Measurements from ENCODE around the gene CNTRL. TPM values are rescaled to one million over a fixed set of nuclear protein-coding genes. Genes with fewer than 3 reads are reported as not detected.
"Not testable (repeated sequence)": the region's sequence is repeated elsewhere in the genome, so short reads cannot be mapped to it uniquely, and the experiment has no call there.

The CNTRL gene
- total RNA-seq, 2 experiments from 2014 or later, result 57.1 to 58.0 TPM

DNA sequence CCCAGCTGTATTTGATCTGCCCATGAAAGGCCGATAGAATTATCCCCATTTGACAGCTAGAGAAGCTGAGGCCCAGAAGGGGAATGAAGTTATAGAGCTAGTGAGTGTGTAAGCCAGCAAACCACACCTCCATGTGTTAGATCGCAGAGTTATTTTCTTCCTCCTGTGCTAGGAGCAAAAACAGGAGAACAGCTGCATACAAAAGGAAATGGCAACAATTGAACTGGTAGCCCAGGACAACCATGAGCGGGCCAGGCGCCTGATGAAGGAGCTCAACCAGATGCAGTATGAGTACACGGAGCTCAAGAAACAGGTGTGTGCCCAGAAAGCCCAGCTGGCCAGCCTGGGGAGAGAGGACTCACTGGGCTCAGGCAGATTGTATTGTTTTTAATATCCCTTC is 96.5 kb downstream of the CNTRL start:
- no peaks in the 10 kb centered on the region for H3K9me3 Mint-ChIP-seq
- no peaks in the 10 kb centered on the region for H3K27me3 Mint-ChIP-seq
- no peak for DNase-seq
- H3K4me1 Mint-ChIP-seq, result peaks cover 18% of the 10 kb centered on the region
- H3K36me3 Mint-ChIP-seq, result peaks cover 43% of the 10 kb centered on the region
- H3K27ac Mint-ChIP-seq, result no peak overlapping the region
- no peak overlapping the region for H3K4me3 Mint-ChIP-seq

DNA sequence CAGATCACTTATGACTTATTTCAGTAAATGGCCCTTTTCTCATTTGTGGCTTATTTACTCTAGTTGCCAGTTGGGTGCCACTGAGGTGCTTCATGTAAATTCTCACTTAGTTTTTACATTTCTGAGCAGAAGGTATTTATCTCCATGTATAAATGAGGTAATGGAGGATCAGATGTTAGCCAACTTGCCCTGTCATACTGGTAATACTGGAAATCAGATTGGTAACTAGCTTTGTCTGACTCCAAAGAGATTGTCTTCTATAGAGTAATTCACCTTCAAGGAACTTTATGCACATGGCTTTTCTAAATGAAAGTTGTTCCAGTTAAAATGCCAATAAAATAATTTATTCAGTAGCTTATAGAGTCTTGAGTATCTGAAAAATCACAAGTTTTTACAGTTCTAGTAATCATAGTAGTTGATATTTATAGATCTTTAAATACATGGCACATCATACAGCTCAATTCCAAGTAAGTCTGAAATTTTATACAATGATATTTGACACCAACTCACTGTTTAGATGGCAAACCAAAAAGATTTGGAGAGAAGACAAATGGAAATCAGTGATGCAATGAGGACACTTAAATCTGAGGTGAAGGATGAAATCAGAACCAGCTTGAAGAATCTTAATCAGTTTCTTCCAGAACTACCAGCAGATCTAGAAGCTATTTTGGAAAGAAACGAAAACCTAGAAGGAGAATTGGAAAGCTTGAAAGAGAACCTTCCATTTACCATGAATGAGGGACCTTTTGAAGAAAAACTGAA is 98.2 kb downstream of the CNTRL start:
- Mint-ChIP-seq H3K27me3 (no peaks in the 10 kb centered on the region), H3K4me1 (peaks cover 16% of the 10 kb centered on the region), H3K36me3 (peaks cover 42% of the 10 kb centered on the region), H3K9me3 (no peaks in the 10 kb centered on the region), H3K27ac (peak overlapping the region; percentile 23), H3K4me3 (no peak overlapping the region)
- DNase-seq, result no peak

DNA sequence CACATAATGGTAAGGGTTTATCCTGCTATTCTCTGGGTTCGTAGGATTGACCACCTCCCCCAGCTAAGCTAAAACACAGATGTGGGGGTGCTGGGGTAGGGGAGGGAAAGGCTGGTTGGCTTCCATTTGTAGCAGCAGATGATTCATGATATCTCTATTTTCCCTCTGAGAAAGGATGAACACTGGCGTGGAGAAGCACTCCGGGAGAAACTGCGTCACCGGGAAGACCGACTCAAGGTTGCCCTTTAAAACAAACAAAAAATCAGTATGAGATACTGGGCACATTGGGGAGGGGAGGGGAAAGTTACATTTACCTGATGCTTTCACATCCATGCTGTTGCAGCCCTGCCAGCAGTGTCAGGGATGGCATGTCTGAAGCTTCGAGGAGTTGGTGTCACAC is 98.7 kb downstream of the CNTRL start:
- H3K36me3 Mint-ChIP-seq, result peaks cover 37% of the 10 kb centered on the region
- peak overlapping the region; percentile 42 for H3K27ac Mint-ChIP-seq
- no peaks in the 10 kb centered on the region for H3K9me3 Mint-ChIP-seq
- no peaks in the 10 kb centered on the region for H3K27me3 Mint-ChIP-seq
- H3K4me1 Mint-ChIP-seq, result peaks cover 10% of the 10 kb centered on the region
- no peak overlapping the region for H3K4me3 Mint-ChIP-seq
- DNase-seq, result no peak

DNA sequence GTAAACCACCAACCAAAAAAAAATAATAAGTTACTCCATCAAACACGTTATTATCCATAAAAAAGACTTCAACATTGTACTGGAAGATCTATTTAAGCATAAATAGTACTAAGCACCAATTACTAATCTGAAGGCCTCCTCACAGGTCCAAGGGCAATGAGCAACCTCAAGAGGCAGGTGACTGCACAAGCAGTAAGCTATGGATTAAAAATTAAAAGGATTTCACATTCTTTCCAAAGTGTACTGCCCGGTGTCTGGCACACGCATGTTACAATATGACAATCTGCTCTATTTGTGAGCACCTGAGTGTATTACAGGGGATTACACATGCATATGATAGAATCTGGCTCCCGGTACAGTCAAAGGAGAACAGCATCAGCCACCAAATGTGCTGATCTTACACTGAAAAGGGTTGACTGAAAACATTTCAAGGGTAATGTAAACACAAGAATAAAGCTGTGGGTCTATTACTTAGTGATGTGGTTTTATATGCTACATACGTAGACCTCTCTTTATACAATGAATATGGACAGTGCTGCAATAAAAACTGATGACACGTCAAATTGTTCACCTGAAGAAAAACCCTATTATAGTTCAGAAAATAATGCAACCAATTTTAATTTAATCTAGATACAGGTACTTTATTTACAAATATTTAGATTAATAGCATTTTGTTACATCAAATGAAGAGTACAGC is 104.1 kb downstream of the CNTRL start:
- Mint-ChIP-seq H3K27ac (peak overlapping the region; percentile 22), H3K36me3 (peaks cover 27% of the 10 kb centered on the region), H3K27me3 (no peaks in the 10 kb centered on the region), H3K4me3 (no peak overlapping the region), H3K4me1 (peaks cover 24% of the 10 kb centered on the region), H3K9me3 (no peaks in the 10 kb centered on the region)
- no peak for DNase-seq

DNA sequence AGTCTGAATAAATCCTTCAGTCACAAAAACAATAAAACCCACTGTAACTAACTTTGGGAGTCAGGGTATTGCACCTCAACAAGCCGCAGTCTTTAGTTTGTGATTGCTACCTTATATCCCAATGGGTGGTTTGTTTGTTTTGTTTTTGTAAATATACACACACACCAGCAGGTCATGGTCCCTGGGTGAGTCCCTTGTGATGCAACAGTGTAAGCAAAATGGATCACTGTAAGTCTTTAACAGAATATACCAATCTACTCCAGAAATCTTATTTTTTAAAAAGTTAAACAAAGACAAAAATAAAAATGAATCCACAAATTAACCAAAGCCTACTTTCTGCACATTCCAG is 104.6 kb downstream of the CNTRL start:
- Mint-ChIP-seq H3K27ac (peak overlapping the region; percentile 31), H3K4me1 (peaks cover 25% of the 10 kb centered on the region)

DNA sequence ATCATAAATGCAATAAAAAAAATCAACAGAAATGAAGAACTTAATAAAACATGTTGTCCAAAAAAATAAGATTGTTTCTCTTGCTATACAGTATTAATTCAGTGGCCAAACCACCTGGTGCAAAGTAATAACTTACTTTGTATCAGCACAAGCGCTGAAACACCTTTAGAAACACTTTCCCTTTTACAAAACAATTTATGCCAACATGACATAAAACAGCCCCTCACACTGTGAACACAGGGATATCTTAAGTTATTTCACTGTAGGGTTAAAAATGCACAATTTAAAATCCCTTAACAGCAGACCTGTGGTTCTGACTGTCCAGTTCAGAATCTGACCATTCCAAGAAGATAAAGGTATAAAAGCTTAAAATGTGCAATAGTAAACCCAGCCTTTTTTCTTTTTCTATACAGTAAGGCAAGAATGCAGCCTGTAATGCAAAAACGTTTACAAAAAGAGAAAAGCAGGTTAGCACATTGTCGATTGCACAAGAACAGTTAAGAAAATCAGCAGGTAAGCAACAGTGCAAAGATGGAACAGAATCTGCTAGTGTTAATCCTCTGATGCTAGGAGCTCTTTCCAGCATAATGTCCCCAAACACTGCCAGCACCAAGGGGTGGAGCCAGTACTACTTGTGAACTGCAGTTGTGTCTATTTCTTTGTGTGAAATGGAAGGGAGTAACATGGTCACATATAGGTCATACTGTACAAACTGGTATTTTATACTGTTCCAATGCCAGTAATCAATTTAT is 105.4 kb downstream of the CNTRL start:
- Mint-ChIP-seq H3K36me3 (peaks cover 31% of the 10 kb centered on the region), H3K9me3 (no peaks in the 10 kb centered on the region), H3K27me3 (no peaks in the 10 kb centered on the region), H3K4me1 (peaks cover 31% of the 10 kb centered on the region), H3K27ac (peak overlapping the region; percentile 31), H3K4me3 (no peak overlapping the region)
- DNase-seq, result no peak

More for the DNA sequence above, 104.6 kb downstream of the CNTRL start:
- not testable (repeated sequence) for H3K9me3 Mint-ChIP-seq, H3K27me3 Mint-ChIP-seq, DNase-seq, H3K4me3 Mint-ChIP-seq
- peaks cover 25% of the 10 kb centered on the region for H3K36me3 Mint-ChIP-seq

DNA sequence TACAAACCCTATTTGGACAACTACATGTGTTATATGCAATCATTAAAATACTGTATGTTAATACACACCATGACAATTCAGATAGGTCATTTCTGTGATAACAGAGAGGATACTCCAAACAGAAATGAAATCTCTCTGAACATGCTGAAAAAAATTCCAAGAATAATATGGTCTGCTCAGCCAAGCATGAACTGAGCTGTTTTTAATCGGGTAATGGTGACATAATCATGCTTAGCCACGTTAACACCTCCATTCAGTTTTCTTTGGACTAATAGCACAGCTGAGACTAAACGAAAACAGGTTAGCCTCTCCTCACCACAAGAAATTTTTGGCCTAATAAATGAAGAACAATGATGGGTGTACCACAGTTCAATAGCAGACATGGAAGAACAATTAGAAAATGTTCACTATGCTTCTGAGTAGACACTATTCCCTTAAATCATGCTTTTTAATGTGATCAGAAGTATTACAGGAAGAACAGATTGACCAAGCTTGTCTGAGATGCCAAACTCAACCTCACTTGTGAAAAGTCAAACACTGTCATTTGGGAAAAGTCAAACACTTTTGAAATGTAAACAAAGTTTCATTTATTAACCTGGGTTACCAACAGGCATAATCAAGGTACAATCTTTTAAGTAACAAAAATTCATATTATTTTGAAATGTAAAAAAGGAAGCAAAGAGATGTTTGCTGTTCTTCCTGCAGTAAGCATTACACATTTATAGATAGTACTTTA is 107.5 kb downstream of the CNTRL start:
- Mint-ChIP-seq H3K27me3 (no peaks in the 10 kb centered on the region), H3K9me3 (no peaks in the 10 kb centered on the region), H3K36me3 (peaks cover 46% of the 10 kb centered on the region), H3K27ac (peak overlapping the region; percentile 7), H3K4me1 (peaks cover 47% of the 10 kb centered on the region), H3K4me3 (no peak overlapping the region)
- no peak for DNase-seq

DNA sequence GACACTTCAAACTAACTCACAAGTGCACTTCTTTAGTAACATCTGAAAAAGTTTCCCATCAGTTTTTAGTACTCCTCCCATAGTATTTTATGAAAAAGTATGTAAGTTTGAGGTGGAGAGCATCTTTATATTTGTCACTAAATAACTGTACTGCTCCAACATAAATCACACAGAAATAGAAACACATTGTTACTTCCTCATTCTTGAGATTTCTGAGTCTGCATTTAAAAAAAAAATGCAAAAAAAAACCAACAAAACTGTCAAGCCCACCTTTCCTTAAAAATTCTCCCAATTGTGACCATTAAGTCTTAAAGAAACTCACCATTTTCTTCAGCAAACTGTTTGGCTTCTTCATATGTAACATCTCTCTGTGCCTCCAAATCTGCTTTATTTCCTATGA is 108.2 kb downstream of the CNTRL start:
- H3K27ac Mint-ChIP-seq, result peak overlapping the region; percentile 73
- H3K27me3 Mint-ChIP-seq, result no peaks in the 10 kb centered on the region
- peaks cover 54% of the 10 kb centered on the region for H3K4me1 Mint-ChIP-seq
- peaks cover 43% of the 10 kb centered on the region for H3K36me3 Mint-ChIP-seq
- H3K4me3 Mint-ChIP-seq, result no peak overlapping the region
- DNase-seq, result no peak
- no peaks in the 10 kb centered on the region for H3K9me3 Mint-ChIP-seq

DNA sequence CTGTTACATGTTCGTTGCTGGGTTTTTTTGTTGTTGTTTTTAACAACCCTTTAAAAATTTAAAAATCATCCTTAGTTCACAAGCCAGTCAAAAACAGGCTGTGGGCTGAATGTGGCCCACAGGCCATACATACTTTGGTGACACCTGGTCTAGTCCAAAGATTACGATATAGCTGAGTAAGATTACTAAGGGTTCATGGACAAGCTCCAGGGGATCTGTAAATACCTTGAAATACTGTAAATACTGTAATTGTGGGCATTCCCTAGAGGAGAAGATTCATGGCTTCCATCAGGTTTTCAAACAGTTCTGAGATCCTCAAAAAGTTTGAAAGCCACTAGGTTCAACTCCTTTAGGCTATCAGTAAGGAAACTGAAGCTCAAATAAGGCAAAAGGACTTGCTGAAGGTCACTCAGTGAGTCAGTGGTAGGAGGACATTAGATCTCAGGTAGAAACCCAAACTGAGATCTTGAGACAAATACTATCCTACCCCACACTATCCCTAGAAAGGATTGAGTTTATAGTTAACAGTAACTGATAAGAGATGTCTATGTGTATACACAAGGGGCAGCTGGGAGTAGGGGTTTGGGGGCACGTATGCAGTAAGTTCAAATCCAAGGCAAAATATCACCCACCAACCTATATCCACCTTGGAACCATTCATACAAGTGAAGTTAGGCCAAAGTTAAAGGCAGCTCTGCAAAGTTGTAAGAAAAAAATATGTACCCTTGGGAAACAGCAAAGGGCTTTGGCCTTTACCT is 109.1 kb downstream of the CNTRL start:
- Mint-ChIP-seq H3K9me3 (no peaks in the 10 kb centered on the region), H3K4me1 (peaks cover 57% of the 10 kb centered on the region), H3K27me3 (no peaks in the 10 kb centered on the region), H3K36me3 (peaks cover 47% of the 10 kb centered on the region), H3K4me3 (no peak overlapping the region), H3K27ac (peak overlapping the region; percentile 45)
- no peak for DNase-seq

DNA sequence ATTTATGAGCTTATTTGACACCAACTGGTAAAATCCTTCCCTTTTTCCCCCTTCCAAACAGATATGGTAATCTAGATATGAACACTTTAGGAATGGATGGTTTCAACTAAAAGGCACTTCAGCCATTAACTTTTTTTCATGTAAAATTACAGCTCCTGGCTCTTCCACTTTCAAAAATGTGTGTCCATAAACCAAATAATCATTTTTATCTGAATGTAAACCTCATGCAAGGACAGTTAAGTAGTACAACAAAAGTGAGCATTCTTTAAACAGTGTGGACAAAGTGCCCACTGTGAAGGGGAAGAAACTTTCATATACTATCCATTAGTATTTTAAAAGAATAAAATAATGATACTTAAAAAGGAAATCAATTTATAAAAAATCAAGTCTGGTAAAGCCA is 109.7 kb downstream of the CNTRL start:
- DNase-seq, result no peak
- H3K9me3 Mint-ChIP-seq, result no peaks in the 10 kb centered on the region
- H3K4me3 Mint-ChIP-seq, result no peak overlapping the region
- no peak overlapping the region for H3K27ac Mint-ChIP-seq
- H3K4me1 Mint-ChIP-seq, result peaks cover 62% of the 10 kb centered on the region
- no peaks in the 10 kb centered on the region for H3K27me3 Mint-ChIP-seq
- H3K36me3 Mint-ChIP-seq, result peaks cover 50% of the 10 kb centered on the region

DNA sequence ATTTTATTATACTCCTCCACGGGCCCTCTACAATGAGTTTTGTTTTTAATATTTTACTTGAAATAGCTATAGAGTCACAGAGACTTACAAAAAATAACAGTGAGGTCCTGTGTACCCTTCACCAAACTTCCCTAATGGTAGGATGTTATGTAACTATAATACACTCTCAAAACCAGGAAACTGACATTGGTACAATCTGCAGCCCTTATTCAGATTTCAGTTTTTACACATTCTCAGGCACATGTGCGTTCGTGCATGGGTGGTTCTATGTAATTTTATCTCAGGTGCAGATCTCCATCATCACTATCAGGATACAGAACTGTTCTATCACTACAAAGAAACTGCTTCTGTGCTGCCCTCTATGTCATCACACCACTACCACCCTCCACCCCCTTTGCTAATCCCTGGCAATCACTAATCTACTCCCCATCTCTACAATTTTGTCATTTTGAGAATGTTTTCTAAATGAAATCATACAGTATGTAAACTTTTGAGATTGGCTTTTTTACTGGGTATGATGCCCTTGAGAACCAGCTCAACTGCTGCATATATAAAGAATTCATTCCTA is 110.5 kb downstream of the CNTRL start:
- Mint-ChIP-seq H3K4me1 (peaks cover 63% of the 10 kb centered on the region), H3K27me3 (no peaks in the 10 kb centered on the region), H3K36me3 (peaks cover 52% of the 10 kb centered on the region)

DNA sequence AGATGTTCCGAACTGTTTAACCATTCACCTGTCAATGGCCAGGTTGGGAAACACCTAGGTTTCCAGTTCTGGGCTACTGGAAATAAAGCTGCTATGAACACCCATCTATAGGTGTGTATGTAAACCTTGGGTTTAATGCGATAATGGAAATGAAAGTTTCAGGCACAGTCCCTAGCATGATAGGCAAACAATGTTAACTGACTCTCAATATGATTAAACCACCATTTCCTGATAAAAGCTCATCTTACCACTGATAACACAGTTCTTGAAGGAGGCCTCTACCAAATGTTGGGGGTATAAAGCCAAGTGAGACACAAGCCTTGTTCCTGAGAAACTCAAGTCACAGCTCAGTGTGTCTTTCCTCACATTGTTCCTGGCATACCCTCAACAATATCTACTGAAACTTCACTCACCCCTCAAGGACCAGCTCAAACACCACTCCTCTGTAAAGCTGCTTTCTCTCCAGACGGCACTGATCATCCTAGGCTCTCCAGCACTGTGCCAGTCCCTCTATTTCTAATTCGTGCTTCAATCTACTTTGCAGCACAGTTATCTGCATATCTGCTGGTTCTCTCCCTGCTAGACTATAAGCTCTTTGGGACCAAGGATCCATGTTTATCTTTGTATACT is 111.1 kb downstream of the CNTRL start:
- no peaks in the 10 kb centered on the region for H3K27me3 Mint-ChIP-seq
- peaks cover 66% of the 10 kb centered on the region for H3K4me1 Mint-ChIP-seq
- peak overlapping the region; percentile 89 for H3K27ac Mint-ChIP-seq
- H3K9me3 Mint-ChIP-seq, result no peaks in the 10 kb centered on the region
- no peak for DNase-seq
- H3K4me3 Mint-ChIP-seq, result no peak overlapping the region
- H3K36me3 Mint-ChIP-seq, result peaks cover 55% of the 10 kb centered on the region

More for the DNA sequence above, 110.5 kb downstream of the CNTRL start:
- no peak for DNase-seq
- H3K27ac Mint-ChIP-seq, result peak overlapping the region; percentile 89
- no peak overlapping the region for H3K4me3 Mint-ChIP-seq
- H3K9me3 Mint-ChIP-seq, result no peaks in the 10 kb centered on the region

DNA sequence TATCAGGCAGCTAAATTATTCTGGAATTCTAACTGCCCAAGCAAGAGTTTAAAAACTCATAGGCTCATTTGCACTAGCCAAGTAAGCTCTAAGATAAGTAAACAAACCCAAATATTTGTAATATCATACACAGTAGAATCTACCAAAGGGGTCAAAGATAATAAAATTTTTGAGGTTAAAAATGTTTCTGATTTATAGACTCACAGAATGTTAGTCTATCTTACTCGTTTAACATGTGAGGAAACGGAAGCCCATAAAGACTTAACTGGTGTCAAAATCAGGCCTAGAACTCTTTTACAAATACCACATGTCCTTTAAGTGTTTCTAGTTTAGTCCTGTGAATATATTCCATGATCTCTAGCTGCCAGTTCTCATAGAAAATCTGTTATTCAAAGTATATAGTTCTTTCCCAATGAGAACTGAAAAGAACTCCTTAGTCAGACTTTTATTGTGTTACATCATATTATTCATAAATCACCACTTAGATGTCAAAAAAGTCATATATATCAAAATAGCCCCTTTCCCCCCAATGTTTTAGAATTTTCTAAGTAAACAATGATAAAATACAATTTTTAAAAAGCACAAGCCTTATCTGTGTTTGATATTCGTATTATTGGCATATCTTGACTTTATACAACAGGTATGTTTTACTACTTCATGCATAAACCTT is 113.0 kb downstream of the CNTRL start:
- Mint-ChIP-seq H3K4me1 (peaks cover 75% of the 10 kb centered on the region), H3K36me3 (peaks cover 41% of the 10 kb centered on the region)

More for the DNA sequence above, 113.0 kb downstream of the CNTRL start:
- Mint-ChIP-seq H3K27ac (peak overlapping the region; percentile 62), H3K9me3 (no peaks in the 10 kb centered on the region), H3K4me3 (no peak overlapping the region), H3K27me3 (no peaks in the 10 kb centered on the region)
- no peak for DNase-seq

All from activated naive CD8-positive, alpha-beta T cell treated with anti-CD3 and anti-CD28 coated beads for 36 hours (primary cell).